HUES64 (cell line): ENCODE measurements around the gene PPP1R9B.

Experiments used
- H3K27ac ChIP-seq: 2 replicates; pipeline ENCODE4 v1.7.0; 2013; ENCODE audit warnings: low read depth, low read length, inconsistent platforms
- H3K27me3 ChIP-seq: 2 replicates; pipeline ENCODE4 v1.6.1; 2013; ENCODE audit warnings: mild to moderate bottlenecking, low read length; ENCODE audit not compliant: insufficient read depth
- H3K36me3 ChIP-seq: 2 replicates; pipeline ENCODE4 v1.6.1; 2013; ENCODE audit warnings: mild to moderate bottlenecking, low read length; ENCODE audit not compliant: insufficient read depth
- H3K4me1 ChIP-seq: 2 replicates; pipeline ENCODE4 v1.6.1; 2013; ENCODE audit warnings: mild to moderate bottlenecking, low read length, moderate library complexity; ENCODE audit not compliant: insufficient read depth
- H3K4me3 ChIP-seq: 2 replicates; pipeline ENCODE4 v1.5.1; 2013; ENCODE audit warnings: mild to moderate bottlenecking, low read length, moderate library complexity
- H3K9ac ChIP-seq: 2 replicates; pipeline ENCODE4 v1.6.1; 2013; ENCODE audit warnings: mild to moderate bottlenecking, low read depth, low read length
- H3K9me3 ChIP-seq: 2 replicates; pipeline ENCODE4 v1.6.1; 2013; ENCODE audit warnings: low read depth, low read length; ENCODE audit not compliant: insufficient read depth
- WGBS: fragments of 150-250, 120-280 bp; methylation state at CpG from one replicate; pipeline ENCODE4 v1.1.7; 2013; ENCODE audit warnings: missing lambda C conversion rate; 5-methylcytosine and 5-hydroxymethylcytosine counted together

Gene PPP1R9B

DNA sequence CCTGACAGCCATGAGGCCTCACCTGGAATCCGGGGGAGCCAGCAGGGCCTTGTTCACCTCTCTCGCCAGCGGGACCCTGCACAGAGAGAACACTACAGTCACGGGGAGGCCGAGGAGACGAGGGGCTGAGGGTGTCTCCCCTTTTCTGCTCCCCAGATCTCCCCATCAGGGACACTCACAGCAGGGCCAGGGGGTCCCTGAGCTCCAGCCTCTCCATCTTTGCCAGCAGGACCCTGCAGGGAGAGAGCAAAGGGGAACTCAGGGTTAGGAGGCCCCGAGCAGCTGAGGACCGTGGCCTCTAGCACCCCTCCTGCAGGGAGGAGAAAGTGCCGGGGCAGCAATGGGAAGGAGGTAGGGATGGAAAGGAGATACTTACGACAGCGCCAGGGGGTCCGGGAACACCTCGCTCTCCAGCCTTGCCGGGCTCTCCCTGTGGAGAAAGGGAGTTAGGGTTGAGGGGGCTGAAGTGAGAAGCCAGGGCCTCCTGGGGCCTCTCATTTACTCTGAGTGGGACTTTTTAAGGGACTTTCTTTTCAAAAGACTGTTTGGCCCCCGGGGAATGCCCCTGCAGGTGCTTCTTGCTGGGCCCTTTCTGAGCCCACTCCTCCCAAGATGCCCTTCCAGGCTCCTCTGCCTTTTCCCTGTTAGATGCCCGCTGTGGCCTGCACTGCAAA is 42.3 kb upstream of the PPP1R9B start:
- H3K9ac ChIP-seq = no peak overlapping the region

DNA sequence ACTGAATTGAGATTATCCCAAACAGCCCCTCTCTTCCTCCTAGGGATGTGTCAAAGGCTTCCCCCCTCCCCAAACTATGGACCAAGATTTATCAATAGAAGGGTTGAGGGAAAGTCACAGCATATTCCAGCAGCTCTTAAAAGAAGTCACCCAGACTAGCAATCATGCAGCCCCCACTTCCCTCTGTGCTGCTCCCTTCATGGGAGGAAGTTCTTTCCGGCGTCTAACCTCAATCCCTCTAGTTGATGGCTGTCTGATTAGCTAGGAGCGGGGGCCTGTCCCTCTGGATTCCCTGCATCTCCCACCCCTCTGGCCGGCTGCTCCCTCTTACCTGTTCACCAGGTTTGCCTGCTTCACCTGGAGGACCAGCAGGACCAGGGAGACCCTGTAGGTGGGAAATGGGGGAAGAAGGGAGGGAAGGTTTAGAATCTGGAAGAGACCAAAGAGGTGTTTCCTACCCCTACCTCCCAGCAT is 41.7 kb upstream of the PPP1R9B start:
- no peaks in the 10 kb centered on the region for H3K4me1 ChIP-seq
- no peaks in the 10 kb centered on the region for H3K9me3 ChIP-seq
- H3K4me3 ChIP-seq = no peak overlapping the region
- peaks cover 100% of the 10 kb centered on the region for H3K36me3 ChIP-seq
- H3K9ac ChIP-seq = no peak overlapping the region
- no peaks in the 10 kb centered on the region for H3K27me3 ChIP-seq
- H3K27ac ChIP-seq = no peak overlapping the region
- 100% methylated on average over 3 of the region's 4 CpGs for WGBS

More for the DNA sequence above, 42.3 kb upstream of the PPP1R9B start:
- Histone ChIP-seq H3K4me3 (no peak overlapping the region), H3K9me3 (no peaks in the 10 kb centered on the region), H3K4me1 (no peaks in the 10 kb centered on the region), H3K27ac (no peak overlapping the region), H3K27me3 (no peaks in the 10 kb centered on the region), H3K36me3 (peaks cover 100% of the 10 kb centered on the region)
- WGBS = 89% methylated on average over 16 of the region's 16 CpGs

DNA sequence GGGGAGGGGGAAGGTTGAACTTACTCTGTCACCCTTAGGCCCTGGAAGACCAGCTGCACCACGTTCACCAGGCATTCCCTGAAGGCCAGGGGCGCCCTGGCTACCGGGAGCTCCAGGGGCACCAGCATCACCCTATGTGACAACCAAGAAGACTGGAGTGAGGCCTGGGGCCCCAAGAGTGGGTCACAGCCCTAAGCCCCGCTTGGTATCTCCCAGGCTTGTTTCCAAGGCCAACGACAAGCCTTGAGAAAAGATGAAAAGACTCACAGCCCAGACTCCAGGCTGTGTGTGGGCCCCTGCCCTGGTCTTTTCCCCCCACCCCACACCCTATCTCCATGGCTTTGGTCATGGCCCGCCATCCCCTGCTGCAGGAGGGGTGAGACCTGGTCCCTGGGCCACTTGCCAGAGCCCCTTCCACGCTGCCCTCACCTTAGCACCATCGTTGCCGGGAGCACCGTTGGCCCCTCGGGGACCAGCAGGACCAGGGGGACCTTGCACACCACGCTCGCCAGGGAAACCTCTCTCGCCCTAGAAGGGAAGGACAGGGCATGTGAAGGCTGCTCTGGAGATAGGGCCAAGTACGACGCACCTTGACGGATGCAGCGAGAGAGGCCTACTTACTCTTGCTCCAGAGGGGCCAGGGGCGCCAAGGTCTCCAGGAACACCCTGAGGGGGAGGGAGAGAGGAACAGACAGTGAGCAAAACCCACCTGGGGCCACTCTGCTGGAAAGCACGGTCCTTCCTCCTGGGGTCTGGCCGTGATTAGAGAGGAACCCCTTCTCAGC is 41.1 kb upstream of the PPP1R9B start:
- Histone ChIP-seq H3K27ac (no peak overlapping the region), H3K4me1 (no peaks in the 10 kb centered on the region), H3K4me3 (no peak overlapping the region), H3K9ac (no peak overlapping the region), H3K36me3 (peaks cover 100% of the 10 kb centered on the region), H3K27me3 (no peaks in the 10 kb centered on the region), H3K9me3 (no peaks in the 10 kb centered on the region)
- 89% methylated on average over 21 of the region's 21 CpGs for WGBS

GRCh38 chr17:50190603-50191358 is 40.3 kb upstream of the PPP1R9B start:
- Histone ChIP-seq H3K4me1 (no peaks in the 10 kb centered on the region), H3K36me3 (peaks cover 100% of the 10 kb centered on the region)

DNA sequence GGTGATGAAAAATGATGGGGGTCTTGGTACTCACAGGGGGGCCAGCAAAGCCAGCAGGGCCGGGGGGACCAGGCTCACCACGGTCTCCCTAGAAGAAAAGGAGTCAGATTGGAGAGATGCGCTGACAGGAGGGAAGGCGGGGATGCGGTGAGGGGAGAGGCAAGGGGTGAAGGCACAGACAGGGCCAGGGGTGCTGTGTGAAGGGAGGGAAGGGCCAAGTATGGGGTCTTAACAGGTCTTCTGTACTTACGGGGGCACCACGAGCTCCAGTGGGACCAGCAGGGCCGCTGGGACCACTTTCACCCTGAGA is 39.8 kb upstream of the PPP1R9B start:
- Histone ChIP-seq H3K9ac (no peak overlapping the region), H3K27ac (no peak overlapping the region), H3K27me3 (no peaks in the 10 kb centered on the region), H3K9me3 (no peaks in the 10 kb centered on the region), H3K4me1 (no peaks in the 10 kb centered on the region), H3K4me3 (no peak overlapping the region), H3K36me3 (peaks cover 99% of the 10 kb centered on the region)
- 92% methylated on average over 8 of the region's 8 CpGs for WGBS

More at GRCh38 chr17:50190603-50191358, 40.3 kb upstream of the PPP1R9B start:
- no peak overlapping the region for H3K9ac ChIP-seq
- H3K27me3 ChIP-seq = no peaks in the 10 kb centered on the region
- H3K9me3 ChIP-seq = no peaks in the 10 kb centered on the region
- 92% methylated on average over 8 of the region's 8 CpGs for WGBS
- H3K4me3 ChIP-seq = no peak overlapping the region
- H3K27ac ChIP-seq = no peak overlapping the region

GRCh38 chr17:50189550-50190292 is 39.2 kb upstream of the PPP1R9B start:
- Histone ChIP-seq H3K9ac (no peak overlapping the region), H3K4me3 (no peak overlapping the region), H3K9me3 (no peaks in the 10 kb centered on the region), H3K27ac (no peak overlapping the region), H3K27me3 (no peaks in the 10 kb centered on the region), H3K4me1 (no peaks in the 10 kb centered on the region), H3K36me3 (peaks cover 94% of the 10 kb centered on the region)
- 95% methylated on average over 20 of the region's 20 CpGs for WGBS

GRCh38 chr17:50188921-50189549 is 38.6 kb upstream of the PPP1R9B start:
- H3K9me3 ChIP-seq = no peaks in the 10 kb centered on the region
- peaks cover 4% of the 10 kb centered on the region for H3K4me1 ChIP-seq
- H3K27ac ChIP-seq = no peak overlapping the region
- no peak overlapping the region for H3K9ac ChIP-seq
- H3K36me3 ChIP-seq = peaks cover 87% of the 10 kb centered on the region
- 89% methylated on average over 11 of the region's 11 CpGs for WGBS
- H3K4me3 ChIP-seq = no peak overlapping the region
- H3K27me3 ChIP-seq = no peaks in the 10 kb centered on the region

- 90% methylated on average over 13 of the region's 13 CpGs for WGBS
- peaks cover 9% of the 10 kb centered on the region for H3K4me1 ChIP-seq
- H3K36me3 ChIP-seq = peaks cover 82% of the 10 kb centered on the region
These were observed 38.0 kb upstream of the PPP1R9B start for GRCh38 chr17:50188531-50188920.

DNA sequence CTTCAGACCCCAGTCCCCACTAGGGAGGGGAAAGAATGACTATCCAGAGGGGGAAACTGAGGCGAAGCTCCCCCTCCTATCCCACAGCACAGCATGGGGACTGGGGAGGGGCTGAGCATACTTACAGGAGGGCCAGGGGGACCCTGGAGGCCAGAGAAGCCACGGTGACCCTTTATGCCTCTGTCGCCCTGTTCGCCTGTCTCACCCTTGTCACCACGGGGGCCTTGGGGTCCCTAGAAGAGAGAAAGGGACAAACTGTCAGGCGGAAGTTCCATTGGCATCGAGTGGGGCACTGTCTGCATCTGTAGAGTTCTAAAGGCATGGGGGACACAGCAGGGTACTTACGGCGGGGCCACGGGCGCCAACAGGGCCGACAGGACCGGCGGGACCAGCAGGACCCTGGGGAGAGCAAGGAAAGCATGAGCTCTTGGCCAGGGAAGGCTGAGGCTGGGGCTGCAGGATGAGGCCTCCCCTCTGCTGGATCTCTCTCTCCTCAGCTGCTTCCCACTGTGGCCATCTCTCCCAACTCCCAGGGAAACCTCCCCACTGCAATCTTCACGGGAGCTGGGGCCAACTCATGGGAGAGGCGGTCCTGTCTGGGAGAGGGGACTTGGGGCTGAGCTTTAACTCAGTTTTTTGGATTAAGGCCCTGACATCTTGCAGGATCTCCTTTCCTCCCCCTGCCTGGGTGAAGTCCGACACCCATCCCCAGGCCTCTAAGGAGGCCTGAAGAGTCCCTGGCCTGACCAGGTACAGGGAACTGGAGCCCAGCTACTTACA is 37.5 kb upstream of the PPP1R9B start:
- Histone ChIP-seq H3K9ac (no peak overlapping the region), H3K4me3 (no peak overlapping the region), H3K9me3 (no peaks in the 10 kb centered on the region), H3K4me1 (peaks cover 13% of the 10 kb centered on the region), H3K27me3 (no peaks in the 10 kb centered on the region), H3K36me3 (peaks cover 76% of the 10 kb centered on the region), H3K27ac (no peak overlapping the region)
- WGBS = 94% methylated on average over 16 of the region's 17 CpGs

More at GRCh38 chr17:50188531-50188920, 38.0 kb upstream of the PPP1R9B start:
- H3K9ac ChIP-seq = no peak overlapping the region
- H3K27ac ChIP-seq = no peak overlapping the region
- no peaks in the 10 kb centered on the region for H3K27me3 ChIP-seq
- no peaks in the 10 kb centered on the region for H3K9me3 ChIP-seq
- H3K4me3 ChIP-seq = no peak overlapping the region

DNA sequence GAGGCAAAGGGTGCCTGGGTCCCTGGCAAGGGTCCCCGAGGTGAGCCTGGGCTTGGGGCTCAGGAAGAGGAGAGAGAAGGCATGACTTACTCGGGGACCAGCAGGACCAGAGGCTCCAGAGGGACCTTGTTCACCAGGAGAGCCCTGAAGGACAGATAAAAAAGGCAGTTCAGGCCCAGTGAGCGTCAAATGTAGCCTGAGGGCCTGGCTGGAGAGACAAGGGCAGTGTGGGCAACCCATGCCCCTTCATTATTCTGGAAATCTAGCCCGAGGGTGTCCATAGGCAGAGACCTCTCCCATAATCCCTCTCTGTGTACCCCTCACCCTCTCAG is 36.9 kb upstream of the PPP1R9B start:
- Histone ChIP-seq H3K36me3 (peaks cover 70% of the 10 kb centered on the region), H3K4me1 (peaks cover 16% of the 10 kb centered on the region), H3K9ac (no peak overlapping the region), H3K9me3 (no peaks in the 10 kb centered on the region), H3K27me3 (no peaks in the 10 kb centered on the region), H3K4me3 (no peak overlapping the region), H3K27ac (no peak overlapping the region)
- 96% methylated on average over 4 of the region's 4 CpGs for WGBS
